ENCODE measurements around the gene KIF21A.
"Not testable (repeated sequence)": the region's sequence is repeated elsewhere in the genome, so short reads cannot be mapped to it uniquely, and the experiment has no call there.

The KIF21A gene

GRCh38 chr12:39297891-39298290, 145.0 kb downstream of the KIF21A start:
- Histone ChIP-seq H3K9ac (no peak overlapping the region), H3K4me3 (no peak overlapping the region), H4K20me1 (no peaks in the 10 kb centered on the region), H3K9me3 (no peaks in the 10 kb centered on the region), H3K27me3 (no peaks in the 10 kb centered on the region), H3K36me3 (no peaks in the 10 kb centered on the region), H3K27ac (no peak overlapping the region), H3K4me2 (no peak overlapping the region), H3K4me1 (no peaks in the 10 kb centered on the region)
- no peak for TF ChIP-seq Cebpa-rat (IDR thresholded peaks at IDR 0.05)

- no peaks in the 10 kb centered on the region for H3K36me3 ChIP-seq
- no peaks in the 10 kb centered on the region for H3K9me3 ChIP-seq
- H4K20me1 ChIP-seq: no peaks in the 10 kb centered on the region
- TF ChIP-seq Cebpa-rat (IDR thresholded peaks at IDR 0.05): no peak
- no peak overlapping the region for H3K27ac ChIP-seq
- no peak overlapping the region for H3K4me2 ChIP-seq
- no peak overlapping the region for H3K9ac ChIP-seq
- H3K4me1 ChIP-seq: no peaks in the 10 kb centered on the region
- no peak overlapping the region for H3K4me3 ChIP-seq
- H3K27me3 ChIP-seq: no peaks in the 10 kb centered on the region
Measured at GRCh38 chr12:39296496-39296895, 146.4 kb downstream of the KIF21A start.

- H3K4me1 ChIP-seq, H3K4me3 ChIP-seq, H3K36me3 ChIP-seq, H3K27ac ChIP-seq, H4K20me1 ChIP-seq, H3K4me2 ChIP-seq, H3K27me3 ChIP-seq, H3K9ac ChIP-seq, H3K9me3 ChIP-seq: not testable (repeated sequence)
Measured at GRCh38 chr12:39295593-39295992, 147.3 kb downstream of the KIF21A start.

GRCh38 chr12:39294715-39295114, 148.2 kb downstream of the KIF21A start:
- TF ChIP-seq Cebpa-rat (IDR thresholded peaks at IDR 0.05): no peak
- no peak overlapping the region for H3K9ac ChIP-seq
- H3K4me1 ChIP-seq: no peaks in the 10 kb centered on the region
- H4K20me1 ChIP-seq: no peaks in the 10 kb centered on the region
- H3K4me2 ChIP-seq: no peak overlapping the region
- H3K36me3 ChIP-seq: no peaks in the 10 kb centered on the region
- H3K4me3 ChIP-seq: no peak overlapping the region
- H3K27ac ChIP-seq: no peak overlapping the region
- no peaks in the 10 kb centered on the region for H3K9me3 ChIP-seq
- H3K27me3 ChIP-seq: no peaks in the 10 kb centered on the region

GRCh38 chr12:39292125-39292630, 150.7 kb downstream of the KIF21A start:
- TF ChIP-seq Cebpa-rat (IDR thresholded peaks at IDR 0.05): no peak
- Histone ChIP-seq H4K20me1 (no peaks in the 10 kb centered on the region), H3K27ac (no peak overlapping the region), H3K27me3 (no peaks in the 10 kb centered on the region), H3K4me2 (no peak overlapping the region), H3K36me3 (no peaks in the 10 kb centered on the region), H3K9me3 (no peaks in the 10 kb centered on the region), H3K4me3 (no peak overlapping the region), H3K9ac (no peak overlapping the region), H3K4me1 (no peaks in the 10 kb centered on the region)

- no peaks in the 10 kb centered on the region for H3K36me3 ChIP-seq
- H3K27me3 ChIP-seq: no peaks in the 10 kb centered on the region
- peak; percentile 74; the same call in 1 of the 2 replicates for TF ChIP-seq Cebpa-rat (IDR thresholded peaks at IDR 0.05)
- no peaks in the 10 kb centered on the region for H3K4me1 ChIP-seq
- H4K20me1 ChIP-seq: no peaks in the 10 kb centered on the region
- H3K4me3 ChIP-seq: no peak overlapping the region
- no peak overlapping the region for H3K27ac ChIP-seq
- no peak overlapping the region for H3K9ac ChIP-seq
- H3K9me3 ChIP-seq: no peaks in the 10 kb centered on the region
- H3K4me2 ChIP-seq: no peak overlapping the region
Measured at GRCh38 chr12:39287817-39288216, 155.1 kb downstream of the KIF21A start.

- H3K4me1 ChIP-seq: no peaks in the 10 kb centered on the region
- H3K4me2 ChIP-seq: no peak overlapping the region
- no peaks in the 10 kb centered on the region for H3K27me3 ChIP-seq
- H3K4me3 ChIP-seq: no peak overlapping the region
- no peaks in the 10 kb centered on the region for H3K36me3 ChIP-seq
- no peaks in the 10 kb centered on the region for H4K20me1 ChIP-seq
- TF ChIP-seq Cebpa-rat (IDR thresholded peaks at IDR 0.05): no peak
- no peaks in the 10 kb centered on the region for H3K9me3 ChIP-seq
- H3K27ac ChIP-seq: no peak overlapping the region
- no peak overlapping the region for H3K9ac ChIP-seq
Measured at GRCh38 chr12:39287409-39287808, 155.5 kb downstream of the KIF21A start.

GRCh38 chr12:39278426-39278825, 164.5 kb downstream of the KIF21A start:
- Histone ChIP-seq H3K36me3 (no peaks in the 10 kb centered on the region), H3K27ac (no peak overlapping the region)

GRCh38 chr12:39277416-39277815, 165.5 kb downstream of the KIF21A start:
- no peaks in the 10 kb centered on the region for H3K4me1 ChIP-seq
- H3K4me3 ChIP-seq: no peak overlapping the region
- TF ChIP-seq Cebpa-rat (IDR thresholded peaks at IDR 0.05): no peak
- H3K27me3 ChIP-seq: no peaks in the 10 kb centered on the region
- no peak overlapping the region for H3K9ac ChIP-seq
- H3K27ac ChIP-seq: no peak overlapping the region
- no peaks in the 10 kb centered on the region for H4K20me1 ChIP-seq
- H3K4me2 ChIP-seq: no peak overlapping the region
- no peaks in the 10 kb centered on the region for H3K9me3 ChIP-seq
- no peaks in the 10 kb centered on the region for H3K36me3 ChIP-seq

More at GRCh38 chr12:39278426-39278825, 164.5 kb downstream of the KIF21A start:
- no peaks in the 10 kb centered on the region for H4K20me1 ChIP-seq
- TF ChIP-seq Cebpa-rat (IDR thresholded peaks at IDR 0.05): no peak
- H3K9ac ChIP-seq: no peak overlapping the region
- H3K9me3 ChIP-seq: no peaks in the 10 kb centered on the region
- H3K27me3 ChIP-seq: no peaks in the 10 kb centered on the region
- no peak overlapping the region for H3K4me3 ChIP-seq
- no peaks in the 10 kb centered on the region for H3K4me1 ChIP-seq
- no peak overlapping the region for H3K4me2 ChIP-seq

GRCh38 chr12:39275846-39276245, 167.1 kb downstream of the KIF21A start:
- no peak overlapping the region for H3K4me3 ChIP-seq
- no peak for TF ChIP-seq Cebpa-rat (IDR thresholded peaks at IDR 0.05)

More at GRCh38 chr12:39275846-39276245, 167.1 kb downstream of the KIF21A start:
- H3K4me2 ChIP-seq: no peak overlapping the region
- H3K36me3 ChIP-seq: no peaks in the 10 kb centered on the region
- no peak overlapping the region for H3K9ac ChIP-seq
- no peak overlapping the region for H3K27ac ChIP-seq
- no peaks in the 10 kb centered on the region for H3K27me3 ChIP-seq
- no peaks in the 10 kb centered on the region for H3K4me1 ChIP-seq
- no peaks in the 10 kb centered on the region for H4K20me1 ChIP-seq
- H3K9me3 ChIP-seq: no peaks in the 10 kb centered on the region
